Left lobe of liver (tissue), 2 donors: ENCODE measurements around the gene MPV17. TPM values are rescaled to one million over a fixed set of nuclear protein-coding genes. Genes with fewer than 3 reads are reported as not detected.
"Not testable (repeated sequence)": the region's sequence is repeated elsewhere in the genome, so short reads cannot be mapped to it uniquely, and the experiment has no call there.

Experiments
- ATAC-seq: fragments of 200-7000 bp; cut with Tn5 transposase; one replicate; pipeline ENCODE4 v1.9.1; 2020; ENCODE audit warnings: mild to moderate bottlenecking, moderate library complexity
- DNase-seq: peaks from one replicate; pipeline ENCODE4 v3.0.0-alpha.2; 2020; ENCODE audit warnings: low spot score
- total RNA-seq: library from RNA; stranded (reverse); gene quantifications from one replicate; pipeline ENCODE4 v1.2.1, GENCODE V29; 2021
- donor health status: DM: no; HTN: no; CAD: no; lungs with moderate emphysema.
- donor health status: DM: no; HTN: yes; CAD: no.

MPV17 gene
- total RNA-seq, 1 donor from 2014 or later, result 18.3 TPM

- no peak for DNase-seq
- peak; percentile 12 for ATAC-seq
Measured at GRCh38 chr2:27323596-27324285, 844 bp upstream of the MPV17 start.

- ATAC-seq, result peak; percentile 4
Measured at GRCh38 chr2:27322301-27322765, 564 bp downstream of the MPV17 start.

GRCh38 chr2:27320958-27321543, 1.8 kb downstream of the MPV17 start:
- peak; percentile 82 for ATAC-seq
- peak; percentile 87 for DNase-seq

More at GRCh38 chr2:27322301-27322765, 564 bp downstream of the MPV17 start:
- no peak for DNase-seq

- not testable (repeated sequence) for ATAC-seq
Measured at GRCh38 chr2:27319839-27320238, 3.1 kb downstream of the MPV17 start.

GRCh38 chr2:27316655-27317412, 6.1 kb downstream of the MPV17 start:
- ATAC-seq (no peak), DNase-seq (no peak)

More at GRCh38 chr2:27319839-27320238, 3.1 kb downstream of the MPV17 start:
- DNase-seq, result not testable (repeated sequence)

GRCh38 chr2:27315122-27315521, 7.8 kb downstream of the MPV17 start:
- no peak for DNase-seq
- ATAC-seq, result no peak

- ATAC-seq (no peak), DNase-seq (no peak)
Measured at GRCh38 chr2:27314709-27315108, 8.2 kb downstream of the MPV17 start.

GRCh38 chr2:27313882-27314645, 8.8 kb downstream of the MPV17 start:
- no peak for ATAC-seq
- no peak for DNase-seq

- ATAC-seq (no peak), DNase-seq (no peak)
Measured at GRCh38 chr2:27312152-27312551, 10.7 kb downstream of the MPV17 start.

- ATAC-seq (peak; percentile 11), DNase-seq (no peak)
Measured at GRCh38 chr2:27309651-27310050, 13.2 kb downstream of the MPV17 start.

- ATAC-seq, result peak; percentile 37
- DNase-seq, result no peak
Measured at GRCh38 chr2:27308359-27308881, 14.5 kb downstream of the MPV17 start, which contains the start of gene UCN. Gene UCN (minus strand): TSS chr2:27308445. CDS start chr2:27307895, 550 bp downstream.

- DNase-seq, result no peak
- peak; percentile 27 for ATAC-seq
Measured at GRCh38 chr2:27307545-27308358, 15.1 kb downstream of the MPV17 start.

- DNase-seq, result no peak
- ATAC-seq, result no peak
Measured at GRCh38 chr2:27307287-27307544, 15.7 kb downstream of the MPV17 start.

GRCh38 chr2:27306573-27307286, 16.2 kb downstream of the MPV17 start:
- ATAC-seq, result no peak
- DNase-seq, result no peak

GRCh38 chr2:27306136-27306535, 16.8 kb downstream of the MPV17 start:
- no peak for ATAC-seq
- no peak for DNase-seq

GRCh38 chr2:27305516-27305915, 17.4 kb downstream of the MPV17 start:
- DNase-seq (no peak), ATAC-seq (no peak)

- ATAC-seq (no peak), DNase-seq (no peak)
Measured at GRCh38 chr2:27304488-27305240, 18.2 kb downstream of the MPV17 start.
